Activated B cell treated with CpG ODN at 0.5 μM for 24 hours (primary cell): ENCODE measurements around the gene MATK. TPM values are rescaled to one million over a fixed set of nuclear protein-coding genes. Genes with fewer than 3 reads are reported as not detected.

Experiments used
- ATAC-seq: fragments of 200-7000 bp; cut with Tn5 transposase; one replicate; pipeline ENCODE4 v1.10.0; 2021; ENCODE audit warnings: low read depth, mild to moderate bottlenecking, moderate library complexity
- CTCF ChIA-PET: fragments of 350-600 bp; sonication (Branson Sonifier 250); formaldehyde crosslinking; loops from one replicate; lab custom pipeline; 2021; ENCODE audit warnings: antibody characterized with exemption; lab: Charles Lee
- POLR2A ChIA-PET: fragments of 350-600 bp; sonication (Branson Sonifier 250); formaldehyde crosslinking; loops from one replicate; lab custom pipeline; 2021; ENCODE audit warnings: antibody characterized with exemption; lab: Charles Lee
- DNase-seq: peaks from one replicate; pipeline ENCODE4 v3.0.0; 2022
- H3K27ac Mint-ChIP-seq: one replicate; pipeline ENCODE4 v1.8.0; 2020; ENCODE audit warnings: mixed read lengths
- H3K27me3 Mint-ChIP-seq: one replicate; pipeline ENCODE4 v1.8.0; 2021; ENCODE audit warnings: mixed read lengths
- H3K36me3 Mint-ChIP-seq: one replicate; pipeline ENCODE4 v1.8.0; 2021; ENCODE audit warnings: low read depth, mixed read lengths
- H3K4me1 Mint-ChIP-seq: one replicate; pipeline ENCODE4 v1.8.0; 2021; ENCODE audit warnings: mixed read lengths
- H3K4me3 Mint-ChIP-seq: one replicate; pipeline ENCODE4 v1.8.0; 2020; ENCODE audit warnings: mild to moderate bottlenecking, mixed read lengths
- H3K9me3 Mint-ChIP-seq: one replicate; pipeline ENCODE4 v1.8.0; 2020; ENCODE audit warnings: mixed read lengths
- CTCF ChIP-seq: fragments of 200-600 bp; IDR thresholded peaks from one replicate; pipeline ENCODE4 v1.8.0; 2022; ENCODE audit warnings: antibody characterized with exemption, mild to moderate bottlenecking
- intact Hi-C: fragments of 100-400 bp; cut with micrococcal nuclease; formaldehyde crosslinking; loops from one replicate; pipeline ENCODE4 v1.15.1; 2024
- total RNA-seq: library from RNA; stranded (reverse); gene quantifications from 2 replicates; pipeline ENCODE4 v1.2.3, GENCODE V29; 2022

MATK gene
- total RNA-seq, 1 donor from 2014 or later: 4.8 TPM

GRCh38 chr19:3821156-3821555 lies 35.0 kb upstream of the MATK start:
- H3K4me1 Mint-ChIP-seq: peaks cover 15% of the 10 kb centered on the region
- H3K4me3 Mint-ChIP-seq: no peak overlapping the region
- no peaks in the 10 kb centered on the region for H3K36me3 Mint-ChIP-seq
- ChIA-PET CTCF (interaction anchor here (1.2 to 2.7 kb wide), 3 partner anchors 9 to 62 kb away, joined by 3 to 27 read pairs (median 17); partner anchors contain the start of genes APBA3 and MRPL54), POLR2A (interaction anchor here (2.8 to 3.5 kb wide), 2 partner anchors 10 to 59 kb away, joined by 14 to 37 read pairs; partner anchors contain the start of genes APBA3 and MRPL54)
- DNase-seq: no peak
- H3K27ac Mint-ChIP-seq: no peak overlapping the region
- ATAC-seq: no peak
- H3K27me3 Mint-ChIP-seq: no peaks in the 10 kb centered on the region
- H3K9me3 Mint-ChIP-seq: no peaks in the 10 kb centered on the region
- intact Hi-C loops: loop anchor here (10.0 kb wide), 1 partner anchor 116 kb away; the partner anchor contains the start of genes PIP5K1C and TJP3
- no peak for TF ChIP-seq CTCF

- no peak for TF ChIP-seq CTCF
- H3K36me3 Mint-ChIP-seq: no peaks in the 10 kb centered on the region
- ChIA-PET CTCF (no interaction called here), POLR2A (interaction anchor here (3.5 kb wide), 1 partner anchor 58 kb away, joined by 37 read pairs; the partner anchor contains the start of genes APBA3 and MRPL54)
- no peak overlapping the region for H3K4me3 Mint-ChIP-seq
- H3K27ac Mint-ChIP-seq: no peak overlapping the region
- intact Hi-C loops: loop anchor here (10.0 kb wide), 1 partner anchor 115 kb away; the partner anchor contains the start of genes PIP5K1C and TJP3
- DNase-seq (no peak), ATAC-seq (no peak)
- no peaks in the 10 kb centered on the region for H3K9me3 Mint-ChIP-seq
- no peaks in the 10 kb centered on the region for H3K27me3 Mint-ChIP-seq
- H3K4me1 Mint-ChIP-seq: peaks cover 15% of the 10 kb centered on the region
Measured at GRCh38 chr19:3819989-3820388, 33.8 kb upstream of the MATK start.

- intact Hi-C loops: no loop called here
- Mint-ChIP-seq H3K27ac (no peak overlapping the region), H3K4me3 (no peak overlapping the region), H3K9me3 (no peaks in the 10 kb centered on the region), H3K36me3 (no peaks in the 10 kb centered on the region), H3K27me3 (no peaks in the 10 kb centered on the region), H3K4me1 (peaks cover 20% of the 10 kb centered on the region)
- TF ChIP-seq CTCF: no peak
- no peak for ATAC-seq
- ChIA-PET POLR2A (interaction anchor here (0.5 to 2.1 kb wide), 3 partner anchors 9 to 57 kb away, joined by 3 to 16 read pairs (median 5); partner anchors contain the start of genes APBA3 and MRPL54), CTCF (interaction anchor here (1.3 kb wide), 2 partner anchors 57 to 97 kb away, joined by 3 read pairs; partner anchors contain the start of genes APBA3 and MRPL54)
- DNase-seq: no peak
Measured at GRCh38 chr19:3818918-3819317, 32.7 kb upstream of the MATK start.

- Mint-ChIP-seq H3K4me1 (peaks cover 24% of the 10 kb centered on the region), H3K4me3 (no peak overlapping the region), H3K27me3 (no peaks in the 10 kb centered on the region), H3K27ac (peak overlapping the region; percentile 50), H3K9me3 (no peaks in the 10 kb centered on the region), H3K36me3 (no peaks in the 10 kb centered on the region)
- ATAC-seq: no peak
- POLR2A ChIA-PET: interaction anchor here (0.6 to 2.1 kb wide), 3 partner anchors 36 to 223 kb away, joined by 3 to 16 read pairs (median 4); partner anchors contain the start of genes APBA3 and MRPL54
- CTCF ChIA-PET: interaction anchor here (1.3 kb wide), 2 partner anchors 56 to 96 kb away, joined by 3 read pairs; partner anchors contain the start of genes APBA3 and MRPL54
- TF ChIP-seq CTCF: no peak
- no peak for DNase-seq
- intact Hi-C loops: no loop called here
Measured at GRCh38 chr19:3818466-3818865, 32.3 kb upstream of the MATK start.

GRCh38 chr19:3817761-3818160 lies 31.6 kb upstream of the MATK start:
- ATAC-seq: no peak
- Mint-ChIP-seq H3K27ac (no peak overlapping the region), H3K36me3 (no peaks in the 10 kb centered on the region), H3K9me3 (no peaks in the 10 kb centered on the region), H3K4me3 (no peak overlapping the region), H3K27me3 (no peaks in the 10 kb centered on the region), H3K4me1 (peaks cover 31% of the 10 kb centered on the region)
- ChIA-PET POLR2A (interaction anchor here (0.7 to 2.1 kb wide), 3 partner anchors 37 to 133 kb away, joined by 3 to 16 read pairs (median 14); partner anchors contain the start of genes APBA3 and MRPL54), CTCF (interaction anchor here (1.3 kb wide), 1 partner anchor 95 kb away, joined by 3 read pairs; no protein-coding TSS in a partner anchor)
- intact Hi-C loops: no loop called here
- no peak for TF ChIP-seq CTCF
- DNase-seq: no peak
